IPS DF 19.7 (cell line): ENCODE data around the gene ARHGAP8.
A peak's percentile ranks its signal among the peaks of the same experiment; 100 is the strongest.

ENCODE experiments used
- DNase-seq: peaks from one replicate; pipeline ENCODE4 v3.0.0-alpha.2; 2013; ENCODE audit warnings: low read depth, low spot score

Gene ARHGAP8

DNA sequence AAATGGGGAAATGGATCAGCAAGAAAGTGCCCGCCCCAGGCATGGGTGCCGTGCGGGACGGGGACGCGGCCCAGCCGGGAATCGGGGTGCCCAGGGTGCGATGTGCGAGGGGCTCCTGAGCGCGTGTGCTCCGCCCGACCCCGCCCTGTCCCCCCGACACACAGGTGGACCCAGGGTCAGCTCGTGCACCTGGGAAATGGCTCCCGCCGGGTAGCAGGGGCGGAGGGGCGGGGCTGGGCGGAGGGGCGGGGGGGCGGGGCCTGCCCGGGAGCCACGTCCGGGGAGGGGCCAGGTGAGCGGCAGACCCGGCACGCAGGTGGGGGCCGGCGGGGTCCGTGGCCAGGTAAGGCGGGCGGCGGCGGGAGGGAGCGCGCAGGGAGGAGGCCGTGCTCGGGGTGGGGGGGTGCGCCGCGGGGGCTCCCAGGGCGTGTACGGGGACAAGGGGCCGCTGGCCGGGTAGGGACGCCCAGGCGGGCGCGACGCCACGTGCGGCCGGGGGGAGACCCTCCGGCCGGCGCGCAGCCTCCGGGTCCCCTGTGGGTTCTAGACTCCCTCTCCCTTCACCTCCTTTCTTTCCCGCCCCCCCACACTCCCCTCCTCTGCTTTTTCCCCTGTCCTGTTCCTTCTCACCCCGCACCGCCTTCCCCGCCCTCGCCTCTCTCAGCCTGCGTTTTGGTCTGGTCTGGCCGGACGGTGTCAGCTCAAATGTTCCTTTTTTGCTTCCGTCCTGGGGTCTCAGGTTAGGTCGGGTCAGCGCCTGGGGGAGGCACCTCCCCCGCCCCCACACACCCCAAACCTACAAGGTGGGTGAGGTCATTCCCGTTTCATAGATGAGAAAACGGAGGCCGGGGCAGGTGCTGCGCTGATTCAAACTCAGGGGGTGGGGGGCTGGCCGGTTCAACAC, at the start of gene ARHGAP8:
Gene ARHGAP8, plus strand, starts transcription at position 291 of the 904 bp plus-strand sequence. CDS start 33,953 bp downstream, outside the sequence.
- no peak for DNase-seq

GRCh38 chr22:44703255-44703870, 49.0 kb upstream of the ARHGAP8 start:
- no peak for DNase-seq

- no peak for DNase-seq
Measured at GRCh38 chr22:44704159-44705021, 48.0 kb upstream of the ARHGAP8 start.

GRCh38 chr22:44705022-44705297, 47.4 kb upstream of the ARHGAP8 start:
- no peak for DNase-seq

- no peak for DNase-seq
Measured at GRCh38 chr22:44706488-44706887, 45.9 kb upstream of the ARHGAP8 start.

DNA sequence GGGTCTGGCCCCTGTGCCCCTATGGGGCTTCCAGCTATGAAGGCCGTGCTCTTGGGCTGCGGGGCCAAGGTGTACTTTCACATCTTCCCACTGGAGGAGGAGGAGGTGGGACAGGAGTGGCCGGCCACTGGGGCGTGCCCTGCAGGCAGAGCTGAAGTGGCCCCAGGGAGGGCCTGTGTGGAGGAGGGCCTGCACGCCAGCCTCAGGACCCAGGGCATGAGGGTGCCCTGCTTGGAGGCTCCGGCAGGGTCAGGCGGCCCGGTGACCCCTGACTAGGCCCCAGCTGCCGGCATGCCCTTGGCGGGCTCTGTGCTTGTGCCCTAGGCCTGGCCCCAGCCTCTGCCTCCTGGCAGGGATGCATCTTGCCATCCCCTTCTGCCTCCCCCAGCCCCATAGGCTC, 45.2 kb upstream of the ARHGAP8 start:
- DNase-seq: no peak

DNA sequence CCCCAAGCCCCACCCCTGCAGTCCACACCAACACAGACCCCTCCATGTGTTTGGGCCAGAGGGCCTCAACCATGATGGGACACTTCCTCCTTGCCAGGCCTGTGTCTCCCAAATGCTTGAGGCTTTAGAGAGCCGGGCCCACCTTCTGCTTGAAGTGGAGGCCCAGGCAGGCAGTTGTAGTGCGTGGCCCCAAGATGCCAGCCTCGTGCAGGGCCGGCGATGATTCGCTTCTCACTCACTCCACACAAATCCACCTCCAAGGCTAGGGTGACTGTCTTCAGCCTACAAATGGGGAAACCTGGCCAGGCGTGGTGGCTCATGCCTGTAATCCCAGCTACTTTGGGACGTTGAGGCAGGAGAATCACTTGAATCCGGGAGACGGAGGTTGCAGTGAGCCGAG, 44.6 kb upstream of the ARHGAP8 start:
- DNase-seq: no peak

GRCh38 chr22:44709881-44710392, 42.4 kb upstream of the ARHGAP8 start:
- DNase-seq: no peak

DNA sequence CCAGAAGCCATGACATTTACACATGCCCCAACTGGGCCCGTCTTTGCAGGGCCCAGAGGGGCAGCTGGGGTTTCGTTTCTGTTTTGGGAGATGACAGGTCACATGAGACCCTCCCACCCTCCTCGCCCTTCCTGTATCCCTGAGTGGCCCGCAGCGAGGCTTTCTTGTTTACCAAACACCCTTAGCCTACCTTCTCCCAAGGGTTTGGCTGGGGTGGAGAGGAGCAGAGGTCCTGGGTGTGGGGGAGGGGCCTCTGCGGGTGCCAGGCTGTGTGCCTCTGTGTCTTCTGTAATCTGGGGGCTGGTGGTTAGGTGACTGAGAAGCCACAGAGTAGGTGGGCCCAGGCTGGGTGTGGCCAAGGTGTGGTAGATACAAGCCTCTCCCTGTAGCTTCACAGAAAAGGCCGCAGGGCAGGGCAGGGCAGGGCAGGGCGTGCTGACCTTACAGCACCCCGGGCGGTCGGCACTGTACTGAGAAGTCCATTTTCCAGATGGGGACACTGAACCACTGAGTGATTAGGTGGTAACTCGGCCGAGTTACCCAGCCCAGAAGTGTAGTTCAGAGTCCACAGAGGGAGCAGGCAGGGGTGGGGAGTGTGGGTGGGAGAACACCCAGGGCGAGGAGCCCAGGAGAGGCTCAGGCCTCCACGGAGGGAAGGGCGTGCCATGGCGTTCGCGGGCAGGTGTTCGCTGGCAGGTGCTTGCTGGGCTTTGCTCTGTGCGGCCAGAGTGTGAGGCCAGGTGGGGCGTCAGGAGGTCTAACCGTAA, 41.7 kb upstream of the ARHGAP8 start:
- no peak for DNase-seq

DNA sequence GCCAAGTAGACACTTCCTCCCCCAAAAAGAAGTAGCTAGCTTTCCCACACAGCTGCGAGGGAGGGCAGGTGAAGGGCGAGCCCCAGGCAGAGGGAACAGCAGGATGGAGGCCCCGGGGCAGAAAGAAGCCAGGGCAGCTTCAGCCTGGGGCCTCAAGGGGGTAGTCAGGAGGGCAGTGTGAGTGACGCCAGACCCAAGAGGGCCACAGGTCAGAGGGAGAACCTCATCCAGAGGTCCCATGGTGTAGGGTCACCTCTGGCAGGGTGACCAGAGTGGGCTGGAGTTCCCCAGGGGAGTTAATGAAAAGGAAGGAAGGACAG, 41.2 kb upstream of the ARHGAP8 start:
- DNase-seq: no peak

- DNase-seq: no peak
Measured at GRCh38 chr22:44711690-44712555, 40.5 kb upstream of the ARHGAP8 start.

DNA sequence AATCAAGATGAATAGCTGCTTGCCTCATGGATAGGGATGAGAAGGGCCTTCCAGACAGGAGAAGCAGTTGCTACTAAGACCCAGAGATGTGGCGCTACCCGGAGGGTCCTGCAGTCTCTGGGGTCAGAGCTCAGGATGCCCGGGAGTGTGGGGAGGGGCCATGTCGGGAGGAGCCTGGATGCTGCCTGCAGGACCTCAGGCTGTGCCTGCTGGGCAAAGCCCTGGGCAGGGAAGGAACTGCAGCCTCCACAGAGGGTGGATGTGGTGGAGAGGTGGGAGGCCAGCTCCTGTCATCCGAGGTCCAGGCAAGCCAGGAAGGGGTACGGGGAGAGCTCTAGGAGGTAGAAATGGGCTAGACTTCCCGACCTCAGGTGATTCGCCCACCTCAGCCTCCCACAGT, 39.4 kb upstream of the ARHGAP8 start:
- DNase-seq: no peak

DNA sequence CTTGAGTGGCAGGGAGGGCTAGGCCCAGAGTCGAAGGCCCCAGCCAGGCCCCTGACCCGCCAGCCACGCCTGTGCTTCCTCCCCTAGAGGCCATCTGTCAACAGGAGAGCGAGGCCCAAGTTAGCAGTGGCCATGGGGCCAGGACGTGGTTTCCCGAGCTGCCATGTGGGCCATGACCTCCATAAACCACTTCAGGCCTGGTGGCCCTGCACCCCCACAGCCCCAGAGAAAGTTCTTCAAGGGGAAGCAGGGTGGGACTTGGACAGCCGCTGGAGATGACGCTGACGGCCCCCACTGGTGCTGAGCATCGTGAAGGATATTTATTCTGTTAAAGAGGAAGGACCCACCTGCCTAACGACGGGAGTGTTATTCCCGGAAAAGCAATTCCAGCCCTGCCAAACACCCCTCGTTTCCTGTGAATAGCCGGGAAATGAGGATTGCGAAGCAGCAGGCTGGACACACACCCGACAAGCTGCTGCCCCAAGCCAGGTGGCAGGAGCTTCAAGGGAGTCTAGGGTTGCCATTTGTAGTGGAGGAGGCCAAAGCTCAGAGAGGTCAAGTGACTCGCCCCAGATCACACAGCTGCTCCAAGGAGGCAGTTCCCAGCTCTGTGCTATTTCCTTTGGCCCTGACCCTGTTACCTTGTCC, 37.5 kb upstream of the ARHGAP8 start:
- DNase-seq: no peak

DNA sequence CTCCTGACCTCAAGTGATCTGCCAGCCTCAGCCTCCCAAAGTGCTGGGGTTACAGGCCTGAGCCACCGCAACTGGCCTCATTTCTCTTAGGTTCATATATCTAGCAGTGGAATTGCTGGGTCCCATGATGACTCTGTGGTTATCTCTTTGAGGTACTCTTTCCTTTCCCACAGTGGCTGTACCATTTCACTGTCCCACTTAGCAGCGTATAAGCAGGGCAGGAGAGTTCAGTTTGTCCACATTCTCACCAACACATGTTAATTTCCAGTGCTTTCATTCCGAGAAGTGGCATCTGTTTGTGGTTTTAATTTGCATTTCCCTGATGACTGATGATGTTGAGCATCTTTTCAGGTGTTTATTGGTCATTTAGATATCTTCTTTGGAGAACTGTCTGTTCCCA, 34.0 kb upstream of the ARHGAP8 start:
- no peak for DNase-seq

DNA sequence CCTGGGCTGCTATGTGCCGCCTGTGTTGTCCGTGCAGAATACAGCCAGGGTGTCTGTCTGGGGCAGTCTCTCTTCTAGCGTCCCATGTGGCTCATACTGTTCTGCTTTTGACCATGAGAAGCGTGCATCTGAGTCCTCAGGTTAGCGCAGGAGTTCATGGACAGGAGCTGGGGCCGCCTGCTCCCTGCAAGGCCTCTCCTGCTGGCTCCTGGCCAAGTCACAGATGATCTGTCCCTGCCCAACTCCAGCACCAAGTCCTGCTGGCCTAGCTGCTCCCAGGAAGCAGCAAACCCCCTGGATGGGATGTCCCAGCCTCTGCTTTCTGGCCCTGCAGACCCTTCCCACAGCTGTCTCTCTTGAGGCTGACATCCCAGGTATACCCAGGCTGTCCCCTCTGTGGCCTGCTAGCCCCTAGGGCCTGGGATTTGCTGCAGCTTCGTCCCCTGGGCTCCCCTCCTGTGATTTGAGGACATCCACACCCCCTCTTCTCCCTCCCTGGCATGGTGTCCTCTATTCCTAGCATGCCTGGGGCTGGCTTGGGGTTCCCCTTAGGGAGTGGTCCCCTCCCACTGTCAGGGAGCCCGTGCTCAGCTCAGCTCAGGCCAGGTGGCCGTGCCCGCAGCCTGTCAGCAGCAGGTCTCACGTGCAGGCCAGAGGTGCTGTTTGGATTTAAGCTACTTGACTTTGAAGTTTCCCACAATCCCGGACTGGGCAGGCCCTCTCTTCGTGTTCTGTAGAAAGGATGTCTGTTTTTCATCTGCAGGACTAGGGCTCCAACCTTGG, 32.6 kb upstream of the ARHGAP8 start:
- no peak for DNase-seq

DNA sequence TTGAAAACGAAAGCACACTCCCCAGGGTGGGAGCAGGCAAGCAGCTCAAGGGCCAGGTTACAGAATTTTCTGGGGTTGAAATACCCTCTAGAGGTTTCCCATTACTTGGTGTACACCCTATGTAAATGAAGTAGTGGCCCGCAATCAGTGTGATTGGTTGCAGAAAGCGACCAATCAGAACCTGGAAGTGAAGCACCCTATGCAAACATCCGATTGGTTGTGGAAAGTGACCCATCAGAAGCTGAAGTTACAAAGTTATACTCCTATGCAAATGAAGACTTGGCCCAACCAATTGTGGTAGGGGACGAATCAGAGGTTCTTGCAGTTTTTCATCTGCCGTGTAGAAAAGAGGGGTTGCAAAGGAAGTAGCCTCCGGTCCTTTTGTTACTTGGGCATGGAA, 31.2 kb upstream of the ARHGAP8 start:
- DNase-seq: peak; percentile 82

- no peak for DNase-seq
Measured at GRCh38 chr22:44722611-44723010, 29.8 kb upstream of the ARHGAP8 start.

DNA sequence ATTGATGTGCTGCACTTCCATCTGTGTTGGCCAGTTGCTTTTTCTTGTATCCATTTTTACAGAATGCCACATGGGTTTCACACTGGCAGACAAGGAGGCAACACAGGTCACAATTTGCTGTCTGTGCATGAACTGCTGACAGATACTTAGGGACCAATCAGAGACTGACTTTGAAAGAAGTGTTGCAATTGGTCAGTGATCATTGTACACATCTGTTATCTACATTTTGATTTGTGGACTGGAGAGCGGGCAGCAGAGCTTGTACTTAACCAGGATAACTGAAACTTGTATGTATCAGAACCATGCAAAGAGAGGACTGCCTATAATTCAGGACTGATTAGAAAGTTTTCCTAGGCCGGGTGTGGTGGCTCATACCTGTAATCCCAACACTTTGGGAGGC, 28.6 kb upstream of the ARHGAP8 start:
- DNase-seq: no peak

DNA sequence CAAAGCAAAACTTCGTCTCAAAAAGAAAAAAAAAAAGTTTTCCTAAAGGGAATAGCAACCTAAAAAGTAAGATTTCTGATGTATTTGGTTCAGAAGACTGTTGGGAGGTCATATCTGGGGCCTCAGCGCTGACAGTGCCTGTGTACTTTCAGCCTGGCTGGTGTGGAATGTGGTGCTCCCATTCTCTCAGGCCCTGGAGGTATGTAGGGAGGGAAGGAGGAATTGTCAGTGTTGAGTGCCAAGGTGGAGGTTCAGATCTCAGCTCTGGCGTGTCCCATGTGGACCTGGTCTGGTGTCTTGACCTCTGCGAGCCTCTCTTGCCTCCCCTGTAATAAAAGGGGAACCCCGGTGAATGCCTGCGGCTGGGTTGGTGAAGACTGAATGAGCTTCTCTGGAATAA, 28.0 kb upstream of the ARHGAP8 start:
- DNase-seq: no peak
